ENCODE results near the gene RCSD1. TPM values are rescaled to one million over a fixed set of nuclear protein-coding genes. Genes with fewer than 3 reads are reported as not detected.

Gene RCSD1
- total and polyA plus RNA-seq, 12 donors = 9.0 to 50.2 (median 37.4) TPM

DNA sequence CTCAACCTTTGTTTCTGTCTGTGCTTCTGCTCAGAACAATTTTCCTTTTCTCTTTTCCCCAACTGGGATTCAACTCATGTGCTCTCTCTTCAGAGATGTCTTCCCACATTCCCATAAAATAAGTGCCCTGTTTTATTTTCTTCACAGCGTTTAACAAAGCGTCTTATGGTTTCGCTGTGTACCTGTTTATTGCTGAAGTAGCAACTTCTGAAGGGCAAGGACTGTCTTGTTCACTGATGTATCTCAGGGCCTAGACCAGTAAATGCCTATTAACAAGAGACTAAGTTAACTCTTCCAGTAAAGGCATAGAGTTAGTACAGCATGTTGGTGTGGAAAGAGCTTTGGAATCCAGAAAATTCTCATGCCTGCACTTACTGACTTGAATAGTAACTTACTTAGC, 48.8 kb downstream of the RCSD1 start:
- H3K36me3 ChIP-seq = peaks cover 0 to 68% (median 0%) of the 10 kb centered on the region in 9 donors
- WGBS, 2 donors = 95 to 96% methylated on average over 3 of the region's 3 CpGs
- DNase-seq = no peak
- ATAC-seq = no peak
- no peaks in the 10 kb centered on the region for H3K9me3 ChIP-seq
- H3K27me3 ChIP-seq = no peaks in the 10 kb centered on the region
- intact Hi-C loops (cut with DNase I) = no loop called here
- H3K4me1 ChIP-seq = peaks cover 11 to 85% (median 64%) of the 10 kb centered on the region in 9 donors
- TF ChIP-seq, protein P1, sequence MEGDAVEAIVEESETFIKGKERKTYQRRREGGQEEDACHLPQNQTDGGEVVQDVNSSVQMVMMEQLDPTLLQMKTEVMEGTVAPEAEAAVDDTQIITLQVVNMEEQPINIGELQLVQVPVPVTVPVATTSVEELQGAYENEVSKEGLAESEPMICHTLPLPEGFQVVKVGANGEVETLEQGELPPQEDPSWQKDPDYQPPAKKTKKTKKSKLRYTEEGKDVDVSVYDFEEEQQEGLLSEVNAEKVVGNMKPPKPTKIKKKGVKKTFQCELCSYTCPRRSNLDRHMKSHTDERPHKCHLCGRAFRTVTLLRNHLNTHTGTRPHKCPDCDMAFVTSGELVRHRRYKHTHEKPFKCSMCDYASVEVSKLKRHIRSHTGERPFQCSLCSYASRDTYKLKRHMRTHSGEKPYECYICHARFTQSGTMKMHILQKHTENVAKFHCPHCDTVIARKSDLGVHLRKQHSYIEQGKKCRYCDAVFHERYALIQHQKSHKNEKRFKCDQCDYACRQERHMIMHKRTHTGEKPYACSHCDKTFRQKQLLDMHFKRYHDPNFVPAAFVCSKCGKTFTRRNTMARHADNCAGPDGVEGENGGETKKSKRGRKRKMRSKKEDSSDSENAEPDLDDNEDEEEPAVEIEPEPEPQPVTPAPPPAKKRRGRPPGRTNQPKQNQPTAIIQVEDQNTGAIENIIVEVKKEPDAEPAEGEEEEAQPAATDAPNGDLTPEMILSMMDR (IDR thresholded peaks at IDR 0.05) = no peak
- no peak overlapping the region for H3K4me3 ChIP-seq
- peak overlapping the region in 2 of 10 donors; percentile 46 to 77 for H3K27ac ChIP-seq

DNA sequence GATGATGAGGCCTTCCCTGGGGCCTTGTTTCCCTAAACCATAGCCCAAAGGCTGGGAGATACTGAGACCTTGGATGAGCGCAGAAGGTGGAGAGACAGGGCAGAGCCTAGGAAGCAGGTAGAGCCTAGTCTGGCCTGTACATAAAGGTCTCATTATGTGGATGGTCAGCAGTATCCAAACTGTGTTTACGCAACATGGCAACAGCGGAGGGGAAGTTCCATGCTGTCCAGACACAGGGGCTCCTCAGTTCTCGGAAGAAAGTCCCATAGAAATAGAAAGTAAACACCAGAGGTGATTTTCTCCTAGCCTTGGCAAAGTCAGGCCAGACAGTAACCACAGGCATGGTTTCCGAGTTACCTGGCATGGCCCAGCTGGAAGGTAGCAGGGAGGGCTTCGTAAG, 49.7 kb downstream of the RCSD1 start:
- TF ChIP-seq, protein P1 (IDR thresholded peaks at IDR 0.05) = no peak
- 87 to 89% methylated on average over 6 of the region's 6 CpGs for WGBS, 2 donors
- no peak overlapping the region for H3K4me3 ChIP-seq
- intact Hi-C loops (cut with DNase I) = loop anchor here in 4 of 10 donors (5.0 to 10.0 kb wide), 2 partner anchors 45 to 47 kb away; partner anchors contain the start of gene RCSD1 (in 4 of the 4)
- H3K36me3 ChIP-seq = peaks cover 0 to 71% (median 0%) of the 10 kb centered on the region in 9 donors
- H3K27me3 ChIP-seq = no peaks in the 10 kb centered on the region
- peak overlapping the region in 8 of 10 donors; percentile 14 to 81 (median 66) for H3K27ac ChIP-seq
- DNase-seq (no peak), ATAC-seq (no peak)
- H3K9me3 ChIP-seq = no peaks in the 10 kb centered on the region
- H3K4me1 ChIP-seq = peaks cover 11 to 92% (median 73%) of the 10 kb centered on the region in 9 donors

DNA sequence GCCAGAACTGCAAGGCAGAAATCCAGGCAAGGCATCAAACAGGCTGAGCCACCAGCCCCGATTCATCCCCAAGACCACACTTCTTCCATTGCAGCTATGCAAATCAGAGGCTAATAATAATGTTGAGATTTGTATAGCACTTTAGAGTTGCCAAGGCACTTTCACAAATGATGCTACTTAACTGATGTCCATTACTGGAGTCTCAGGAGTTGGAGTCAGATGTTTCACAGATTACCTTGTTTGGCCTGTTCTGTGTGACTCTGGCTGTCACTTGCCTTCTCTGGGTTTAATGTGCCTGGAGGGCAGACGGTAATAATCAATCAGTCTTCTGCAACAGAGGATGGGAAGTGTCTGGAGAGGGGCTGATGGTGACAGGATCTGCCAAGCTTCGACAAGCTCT, 51.0 kb downstream of the RCSD1 start:
- Histone ChIP-seq H3K9me3 (no peaks in the 10 kb centered on the region), H3K36me3 (peaks cover 0 to 73% (median 0%) of the 10 kb centered on the region in 9 donors), H3K27me3 (no peaks in the 10 kb centered on the region), H3K4me3 (no peak overlapping the region), H3K27ac (peak overlapping the region; percentile 14 to 81 (median 78)), H3K4me1 (peaks cover 11 to 100% (median 85%) of the 10 kb centered on the region in 9 donors)
- no peak for ATAC-seq
- WGBS, 2 donors = 25 to 44% methylated on average over 3 of the region's 3 CpGs
- TF ChIP-seq, protein P1 (IDR thresholded peaks at IDR 0.05) = no peak
- intact Hi-C loops (cut with DNase I) = loop anchor here in 4 of 10 donors (5.0 to 10.0 kb wide), 2 partner anchors 46 to 49 kb away; partner anchors contain the start of gene RCSD1 (in 4 of the 4)
- no peak for DNase-seq

DNA sequence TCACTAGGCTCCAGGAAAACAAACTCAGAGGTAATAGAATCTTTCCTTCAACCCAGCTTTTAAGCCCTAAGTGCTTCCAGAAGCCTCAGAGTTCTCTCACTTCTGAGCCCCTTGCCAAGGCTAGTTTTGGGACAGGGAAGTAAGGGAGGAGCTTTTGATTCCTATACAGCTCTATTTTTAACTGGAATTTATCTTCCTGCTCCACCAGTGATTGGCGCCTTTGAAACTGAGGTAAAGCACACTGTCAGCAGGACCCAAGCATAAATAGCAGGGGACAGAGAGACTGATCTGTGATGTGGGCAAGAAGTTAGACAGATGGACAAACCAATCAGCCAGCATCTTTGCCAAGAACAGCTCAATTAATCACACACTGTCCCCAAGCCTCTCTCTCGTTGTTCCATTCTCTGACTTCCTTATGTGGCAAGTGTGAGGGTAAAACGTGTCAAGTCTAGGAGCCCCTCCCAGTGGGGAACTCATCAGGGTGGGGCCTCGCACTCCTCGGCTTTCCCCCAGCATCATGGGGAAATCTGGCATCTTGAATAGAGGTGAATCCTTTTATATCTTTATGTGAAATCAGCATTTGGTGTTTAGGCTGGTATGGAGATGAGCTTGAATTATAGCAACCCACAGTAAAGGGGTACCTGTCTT, 51.5 kb downstream of the RCSD1 start:
- peak in 1 of 2 donors; percentile 55 for DNase-seq
- peaks cover 11 to 100% (median 89%) of the 10 kb centered on the region in 9 donors for H3K4me1 ChIP-seq
- intact Hi-C loops (cut with DNase I) = loop anchor here in 4 of 10 donors (5.0 to 10.0 kb wide), 2 partner anchors 47 to 49 kb away; partner anchors contain the start of gene RCSD1 (in 4 of the 4)
- no peak overlapping the region for H3K4me3 ChIP-seq
- H3K27me3 ChIP-seq = no peaks in the 10 kb centered on the region
- WGBS, 2 donors = 12 to 23% methylated on average over 5 of the region's 5 CpGs
- no peaks in the 10 kb centered on the region for H3K9me3 ChIP-seq
- H3K36me3 ChIP-seq = peaks cover 0 to 73% (median 0%) of the 10 kb centered on the region in 9 donors
- ATAC-seq = peak; percentile 34 to 88 (median 72)
- H3K27ac ChIP-seq = peak overlapping the region; percentile 14 to 81 (median 78)
- TF ChIP-seq, protein P1 (IDR thresholded peaks at IDR 0.05) = no peak
